ENCODE data around the gene CASP2.
A peak's percentile ranks its signal among the peaks of the same experiment; 100 is the strongest.
"Not testable (repeated sequence)": the region's sequence is repeated elsewhere in the genome, so short reads cannot be mapped to it uniquely, and the experiment has no call there.

CASP2 gene

GRCh38 chr7:143289421-143289820 is 1.3 kb downstream of the CASP2 start:
- no peak for DNase-seq (ENCODE audit: extremely low read depth, insufficient read length)
- no peaks in the 10 kb centered on the region for H3K27me3 ChIP-seq (replicated peaks; ENCODE audit: control insufficient read depth, insufficient read depth, low read length)
- TF ChIP-seq CTCF (IDR thresholded peaks at IDR 0.05; ENCODE audit: insufficient read depth, low read length, poor library complexity, severe bottlenecking) = no peak
- peaks cover 2% of the 10 kb centered on the region; the same call in 1 of the 2 replicates for H3K36me3 ChIP-seq (ENCODE audit: control insufficient read depth, insufficient read depth, low read length)
- peak overlapping the region; percentile 91 for H3K4me3 ChIP-seq (replicated peaks; ENCODE audit: low read depth, low read length)

GRCh38 chr7:143289888-143290287 is 1.7 kb downstream of the CASP2 start:
- not testable (repeated sequence) for H3K36me3 ChIP-seq (ENCODE audit: control insufficient read depth, insufficient read depth, low read length); DNase-seq (ENCODE audit: extremely low read depth, insufficient read length); H3K27me3 ChIP-seq (replicated peaks; ENCODE audit: control insufficient read depth, insufficient read depth, low read length)
- peak overlapping the region; percentile 91 for H3K4me3 ChIP-seq (replicated peaks; ENCODE audit: low read depth, low read length)

- no peaks in the 10 kb centered on the region for H3K27me3 ChIP-seq (replicated peaks; ENCODE audit: control insufficient read depth, insufficient read depth, low read length)
- no peak for TF ChIP-seq CTCF (IDR thresholded peaks at IDR 0.05; ENCODE audit: insufficient read depth, low read length, poor library complexity, severe bottlenecking)
- no peak for DNase-seq (ENCODE audit: extremely low read depth, insufficient read length)
- peaks cover 2% of the 10 kb centered on the region; the same call in 1 of the 2 replicates for H3K36me3 ChIP-seq (ENCODE audit: control insufficient read depth, insufficient read depth, low read length)
- no peak overlapping the region for H3K4me3 ChIP-seq (replicated peaks; ENCODE audit: low read depth, low read length)
Measured at GRCh38 chr7:143290293-143290692, 2.1 kb downstream of the CASP2 start.

DNA sequence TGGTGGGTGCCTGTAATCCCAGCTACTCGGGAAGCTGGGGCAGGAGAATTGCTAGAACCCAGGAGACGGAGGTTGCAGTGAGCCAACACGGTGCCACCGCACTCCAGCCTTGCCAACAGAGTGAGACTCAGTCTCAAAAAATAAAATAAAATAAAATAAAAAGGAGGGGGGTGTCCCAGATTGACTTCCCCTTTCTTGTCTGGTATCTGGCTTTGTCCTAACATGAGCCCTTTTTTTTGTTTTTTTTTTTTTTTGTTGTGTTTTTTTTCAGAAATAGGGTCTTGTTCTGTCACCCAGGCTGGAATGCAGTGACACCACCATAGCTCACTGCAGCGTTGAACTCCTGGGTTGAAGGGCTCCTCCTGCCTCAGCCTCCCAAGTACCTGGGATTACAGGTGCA is 4.7 kb downstream of the CASP2 start:
- no peaks in the 10 kb centered on the region for H3K27me3 ChIP-seq (replicated peaks; ENCODE audit: control insufficient read depth, insufficient read depth, low read length)
- peaks cover 2% of the 10 kb centered on the region; the same call in 1 of the 2 replicates for H3K36me3 ChIP-seq (ENCODE audit: control insufficient read depth, insufficient read depth, low read length)
- no peak for DNase-seq (ENCODE audit: extremely low read depth, insufficient read length)
- TF ChIP-seq CTCF (IDR thresholded peaks at IDR 0.05; ENCODE audit: insufficient read depth, low read length, poor library complexity, severe bottlenecking) = no peak
- no peak overlapping the region for H3K4me3 ChIP-seq (replicated peaks; ENCODE audit: low read depth, low read length)

GRCh38 chr7:143295870-143296269 is 7.7 kb downstream of the CASP2 start:
- DNase-seq (ENCODE audit: extremely low read depth, insufficient read length) = no peak
- H3K36me3 ChIP-seq (ENCODE audit: control insufficient read depth, insufficient read depth, low read length) = peaks cover 8% of the 10 kb centered on the region
- H3K27me3 ChIP-seq (replicated peaks; ENCODE audit: control insufficient read depth, insufficient read depth, low read length) = no peaks in the 10 kb centered on the region
- H3K4me3 ChIP-seq (replicated peaks; ENCODE audit: low read depth, low read length) = no peak overlapping the region
- no peak for TF ChIP-seq CTCF (IDR thresholded peaks at IDR 0.05; ENCODE audit: insufficient read depth, low read length, poor library complexity, severe bottlenecking)

DNA sequence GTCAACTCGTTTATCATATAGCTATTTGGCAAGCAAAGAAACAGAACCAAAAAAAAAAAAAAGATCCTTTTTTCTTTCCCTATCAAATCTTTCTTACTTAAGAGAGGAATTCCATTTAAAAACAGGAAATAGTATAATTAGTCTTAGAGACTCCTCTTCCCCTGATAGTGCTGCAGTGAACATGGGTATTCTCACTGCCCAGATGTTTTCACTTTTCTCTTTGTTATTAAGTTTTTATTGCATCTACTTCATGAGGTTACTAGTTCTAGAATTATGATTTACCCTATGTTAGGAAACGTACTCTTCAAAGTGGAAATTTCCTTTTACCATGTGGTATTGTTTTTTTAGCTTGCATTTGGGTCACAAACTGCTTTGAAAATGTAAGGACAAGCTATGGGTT is 8.5 kb downstream of the CASP2 start:
- TF ChIP-seq CTCF (IDR thresholded peaks at IDR 0.05; ENCODE audit: insufficient read depth, low read length, poor library complexity, severe bottlenecking) = no peak
- DNase-seq (ENCODE audit: extremely low read depth, insufficient read length) = no peak
- Histone ChIP-seq H3K27me3 (replicated peaks; ENCODE audit: control insufficient read depth, insufficient read depth, low read length) (no peaks in the 10 kb centered on the region), H3K36me3 (ENCODE audit: control insufficient read depth, insufficient read depth, low read length) (peaks cover 9% of the 10 kb centered on the region), H3K4me3 (replicated peaks; ENCODE audit: low read depth, low read length) (no peak overlapping the region)

Data from GM06990 (cell line).